A549 treated with DMSO at 1 μM for 4 hours (cell line): ENCODE results near the gene POTEJ. TPM values are rescaled to one million over a fixed set of nuclear protein-coding genes. Genes with fewer than 3 reads are reported as not detected.

Experiments used
- total RNA-seq: library from RNA; stranded (reverse); fragments of 200-300 nt; extraction: Qiagen RNA extraction; gene quantifications from 5 replicates; pipeline ENCODE4 v1.2.3, GENCODE V29; 2022; ENCODE audit warnings: low read depth

Gene POTEJ
- total RNA-seq, result not detected in 5 replicates

GRCh38 chr2:130611140-130611539 lies at the start of gene POTEJ:
Gene POTEJ, plus strand, starts transcription at chr2:130611440. Its CDS starts 93 bp downstream, at chr2:130611533.

GRCh38 chr2:130599393-130599792 lies 11.8 kb upstream of the POTEJ start, which contains the start of gene CFC1:
Gene CFC1, minus strand, starts transcription at chr2:130599575. Its CDS starts 288 bp downstream, at chr2:130599287.

Other genes with a start within 250 kb of the POTEJ start
- gene POTEI, start 102.1 kb upstream of the POTEJ start, total RNA-seq, result 0.01 TPM in 1 of 5 replicates, not detected in the others
- gene CFC1B, start 90.2 kb upstream of the POTEJ start, total RNA-seq, result not detected in 5 replicates
- gene CFC1, start 11.9 kb upstream of the POTEJ start, total RNA-seq, result not detected in 5 replicates
- not detected in 5 replicates for gene GPR148, start 117.6 kb downstream of the POTEJ start, total RNA-seq
- gene AMER3, start 144.1 kb downstream of the POTEJ start, total RNA-seq, result not detected in 5 replicates
- gene ARHGEF4, start 225.5 kb downstream of the POTEJ start, total RNA-seq, result 6.3 to 7.7 TPM (median 6.8 TPM) in 5 replicates